SK-N-SH (cell line): Measurements from ENCODE around the gene PPP1R15A.

Experiments used
- ELF1 ChIP-seq: IDR thresholded peaks from 2 replicates; pipeline ENCODE4 v1.4.0; 2012
- EP300 ChIP-seq, 2 experiments: IDR thresholded peaks; 2 replicates each; pipeline versions ENCODE4 v1.4.0 to v1.6.1; 2012; ENCODE audit warnings: borderline replicate concordance in 1 of 2, low read depth in 1 of 2, low read length in 1 of 2
- EZH2phosphoT487 ChIP-seq: fragments of 200-600 bp; sonication (generic); IDR thresholded peaks from 2 replicates; pipeline ENCODE4 v1.6.1; 2017; ENCODE audit warnings: low read depth, mixed run types, mild to moderate bottlenecking, antibody characterized with exemption, moderate library complexity, borderline replicate concordance
- GATA2 ChIP-seq: sonication (generic); formaldehyde crosslinking; IDR thresholded peaks from 2 replicates; pipeline ENCODE4 v1.5.0; 2020; ENCODE audit warnings: mild to moderate bottlenecking, missing genetic modification reagents
- NFIC ChIP-seq: IDR thresholded peaks from 2 replicates; pipeline ENCODE4 v1.4.0; 2012; ENCODE audit warnings: borderline replicate concordance
- RCOR1 ChIP-seq: fragments of 150-350 bp; IDR thresholded peaks from 2 replicates; pipeline ENCODE4 v1.6.1; 2017; ENCODE audit warnings: antibody characterized with exemption, low read length
- RFX5 ChIP-seq: IDR thresholded peaks from 2 replicates; pipeline ENCODE4 v1.6.1; 2012; ENCODE audit warnings: mild to moderate bottlenecking, improper control_type of control experiment, low read length
- RXRA ChIP-seq: IDR thresholded peaks from 2 replicates; pipeline ENCODE4 v1.4.0; 2012; ENCODE audit warnings: low read depth, mild to moderate bottlenecking, borderline replicate concordance
- SIN3A ChIP-seq: IDR thresholded peaks from 2 replicates; pipeline ENCODE4 v1.6.1; 2012; ENCODE audit warnings: low read depth, mild to moderate bottlenecking, low read length, moderate library complexity, borderline replicate concordance
- SMC3 ChIP-seq: IDR thresholded peaks from 2 replicates; pipeline ENCODE4 v1.6.1; 2012; ENCODE audit warnings: low read depth, low read length, improper control_type of control experiment
- TF ChIP-seq, protein P1 (sequence below): fragments of 200-600 bp; sonication (generic); IDR thresholded peaks from 2 replicates; pipeline ENCODE4 v1.6.1; 2017; ENCODE audit warnings: antibody characterized with exemption, mild to moderate bottlenecking, moderate library complexity
- TF ChIP-seq, protein P2 (sequence below): fragments of 150-350 bp; IDR thresholded peaks from 2 replicates; pipeline ENCODE4 v1.6.1; 2017; ENCODE audit warnings: antibody characterized with exemption, low read length, low read depth, borderline replicate concordance

DNA sequence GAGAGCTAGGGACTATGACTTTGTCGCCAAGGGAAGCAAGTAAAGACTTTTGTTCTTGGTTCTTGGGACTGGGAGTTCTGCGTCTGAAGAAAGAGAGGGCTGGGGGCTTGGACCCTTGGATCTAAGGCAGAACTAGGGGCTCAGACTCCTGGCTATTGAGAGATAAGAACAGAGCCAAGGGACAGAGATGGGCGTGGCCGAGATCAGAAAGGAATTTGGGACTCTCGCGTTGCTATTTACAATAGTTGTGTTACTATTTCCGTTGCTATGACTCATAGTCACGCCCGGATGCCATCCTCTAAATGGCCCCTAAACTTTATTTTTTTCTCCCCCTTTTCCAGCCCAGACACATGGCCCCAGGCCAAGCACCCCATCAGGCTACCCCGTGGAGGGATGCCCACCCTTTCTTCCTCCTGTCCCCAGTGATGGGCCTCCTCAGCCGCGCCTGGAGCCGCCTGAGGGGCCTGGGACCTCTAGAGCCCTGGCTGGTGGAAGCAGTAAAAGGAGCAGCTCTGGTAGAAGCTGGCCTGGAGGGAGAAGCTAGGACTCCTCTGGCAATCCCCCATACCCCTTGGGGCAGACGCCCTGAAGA lies 759 bp downstream of the PPP1R15A start:
- TF ChIP-seq, protein P1, sequence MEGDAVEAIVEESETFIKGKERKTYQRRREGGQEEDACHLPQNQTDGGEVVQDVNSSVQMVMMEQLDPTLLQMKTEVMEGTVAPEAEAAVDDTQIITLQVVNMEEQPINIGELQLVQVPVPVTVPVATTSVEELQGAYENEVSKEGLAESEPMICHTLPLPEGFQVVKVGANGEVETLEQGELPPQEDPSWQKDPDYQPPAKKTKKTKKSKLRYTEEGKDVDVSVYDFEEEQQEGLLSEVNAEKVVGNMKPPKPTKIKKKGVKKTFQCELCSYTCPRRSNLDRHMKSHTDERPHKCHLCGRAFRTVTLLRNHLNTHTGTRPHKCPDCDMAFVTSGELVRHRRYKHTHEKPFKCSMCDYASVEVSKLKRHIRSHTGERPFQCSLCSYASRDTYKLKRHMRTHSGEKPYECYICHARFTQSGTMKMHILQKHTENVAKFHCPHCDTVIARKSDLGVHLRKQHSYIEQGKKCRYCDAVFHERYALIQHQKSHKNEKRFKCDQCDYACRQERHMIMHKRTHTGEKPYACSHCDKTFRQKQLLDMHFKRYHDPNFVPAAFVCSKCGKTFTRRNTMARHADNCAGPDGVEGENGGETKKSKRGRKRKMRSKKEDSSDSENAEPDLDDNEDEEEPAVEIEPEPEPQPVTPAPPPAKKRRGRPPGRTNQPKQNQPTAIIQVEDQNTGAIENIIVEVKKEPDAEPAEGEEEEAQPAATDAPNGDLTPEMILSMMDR, result no peak
- TF ChIP-seq NFIC, result peak; percentile 57; the same call in 1 of the 2 replicates
- no peak for TF ChIP-seq RFX5
- TF ChIP-seq ELF1, result no peak
- TF ChIP-seq SMC3, result no peak
- TF ChIP-seq EP300 (IDR thresholded peaks at IDR 0.05; ENCODE audit: borderline replicate concordance in 1 of 2, low read depth in 1 of 2, low read length in 1 of 2), result peak in 1 of 2 experiments; percentile 56; a peak in 1 of 4 replicates
- peak; percentile 85; the same call in 1 of the 2 replicates for TF ChIP-seq SIN3A
- no peak; the same call in 1 of the 2 replicates for TF ChIP-seq RXRA
- TF ChIP-seq, protein P2, sequence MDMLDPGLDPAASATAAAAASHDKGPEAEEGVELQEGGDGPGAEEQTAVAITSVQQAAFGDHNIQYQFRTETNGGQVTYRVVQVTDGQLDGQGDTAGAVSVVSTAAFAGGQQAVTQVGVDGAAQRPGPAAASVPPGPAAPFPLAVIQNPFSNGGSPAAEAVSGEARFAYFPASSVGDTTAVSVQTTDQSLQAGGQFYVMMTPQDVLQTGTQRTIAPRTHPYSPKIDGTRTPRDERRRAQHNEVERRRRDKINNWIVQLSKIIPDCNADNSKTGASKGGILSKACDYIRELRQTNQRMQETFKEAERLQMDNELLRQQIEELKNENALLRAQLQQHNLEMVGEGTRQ, result no peak
- no peak for TF ChIP-seq RCOR1
- TF ChIP-seq GATA2 (CRISPR knock-in tag), result no peak
- TF ChIP-seq EZH2phosphoT487, result no peak
